Testis (tissue), 2 donors: Measurements from ENCODE around the gene DGLUCY.

Source experiments
- CTCF ChIP-seq, 3 experiments: fragments of 450-650 bp in 2 of 3; fragments of 200-600 bp in 1 of 3; sonication (generic) in 1 of 3; IDR thresholded peaks; one replicate each; pipeline ENCODE4 v1.5.1; 2016 to 2019; ENCODE audit warnings: antibody characterized with exemption in 3 of 3, mild to moderate bottlenecking in 2 of 3, moderate library complexity in 1 of 3
- POLR2A ChIP-seq: fragments of 450-650 bp; IDR thresholded peaks from one replicate; pipeline ENCODE4 v1.6.1; 2017; ENCODE audit warnings: antibody characterized with exemption, mild to moderate bottlenecking, moderate library complexity

DNA sequence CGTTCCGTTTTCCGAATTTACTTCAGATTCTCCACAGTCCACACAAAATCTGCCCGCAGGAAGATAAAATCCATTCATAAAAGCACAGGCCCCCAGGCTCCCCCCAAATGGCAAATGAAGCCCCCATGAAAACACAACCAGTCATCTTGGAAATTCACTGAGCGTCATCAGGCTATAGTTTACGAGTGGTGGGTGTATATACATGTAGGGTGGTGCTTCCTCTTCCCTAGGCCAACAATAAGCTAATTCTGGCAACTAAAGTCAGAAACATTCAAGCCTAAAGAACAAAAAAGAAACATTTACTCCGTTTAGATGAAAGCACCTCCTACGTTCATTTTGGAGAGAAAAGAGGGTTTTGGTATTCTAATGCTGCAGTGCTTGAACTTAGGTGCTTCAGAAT, 124.8 kb downstream of the DGLUCY start:
- TF ChIP-seq CTCF (IDR thresholded peaks at IDR 0.05), result no peak
- no peak for TF ChIP-seq POLR2A
